RKO (cell line): ENCODE data around the gene DERL2.

Experiments
- DNase-seq: peaks from one replicate; pipeline ENCODE4 v3.0.0-alpha.2; 2016; ENCODE audit warnings: low spot score

Gene DERL2

GRCh38 chr17:5485270-5486205, at the start of gene DERL2:
Gene DERL2 (minus strand): TSS chr17:5486178. CDS start chr17:5486161, 17 bp downstream.
- peak; percentile 55 for DNase-seq

- DNase-seq = no peak
Observed at GRCh38 chr17:5535436-5535835, 49.5 kb upstream of the DERL2 start.

GRCh38 chr17:5533486-5534315, 47.7 kb upstream of the DERL2 start:
- DNase-seq = no peak

- no peak for DNase-seq
Observed at GRCh38 chr17:5532581-5532980, 46.6 kb upstream of the DERL2 start.

- no peak for DNase-seq
Observed at GRCh38 chr17:5531085-5531418, 45.1 kb upstream of the DERL2 start.

GRCh38 chr17:5530265-5531084, 44.5 kb upstream of the DERL2 start:
- no peak for DNase-seq

- DNase-seq = no peak
Observed at GRCh38 chr17:5527601-5528250, 41.7 kb upstream of the DERL2 start.

- DNase-seq = peak; percentile 95
Observed at GRCh38 chr17:5526821-5527598, 41.0 kb upstream of the DERL2 start.

- DNase-seq = no peak
Observed at GRCh38 chr17:5523249-5523648, 37.3 kb upstream of the DERL2 start.

- no peak for DNase-seq
Observed at GRCh38 chr17:5522476-5522875, 36.5 kb upstream of the DERL2 start.

GRCh38 chr17:5516060-5516792, 30.2 kb upstream of the DERL2 start:
- peak; percentile 96 for DNase-seq

- no peak for DNase-seq
Observed at GRCh38 chr17:5514976-5515375, 29.0 kb upstream of the DERL2 start.

- no peak for DNase-seq
Observed at GRCh38 chr17:5513628-5514027, 27.6 kb upstream of the DERL2 start.

GRCh38 chr17:5511401-5512225, 25.6 kb upstream of the DERL2 start:
- DNase-seq = no peak

- no peak for DNase-seq
Observed at GRCh38 chr17:5510771-5511170, 24.8 kb upstream of the DERL2 start.

- peak; percentile 22 for DNase-seq
Observed at GRCh38 chr17:5509482-5509881, 23.5 kb upstream of the DERL2 start.

- no peak for DNase-seq
Observed at GRCh38 chr17:5508810-5509209, 22.8 kb upstream of the DERL2 start.

- DNase-seq = no peak
Observed at GRCh38 chr17:5506307-5506706, 20.3 kb upstream of the DERL2 start.

- no peak for DNase-seq
Observed at GRCh38 chr17:5502552-5502951, 16.6 kb upstream of the DERL2 start.
